ENCODE data around the gene HAUS1. TPM values are rescaled to one million over a fixed set of nuclear protein-coding genes. Genes with fewer than 3 reads are reported as not detected.

Gene HAUS1
- total and polyA plus RNA-seq, 2 donors (not counting 3 experiments of a cell fraction or from before 2014, with no cell fraction given), result 29.4 to 57.1 TPM

- CTCF ChIA-PET, result interaction anchor here (1.3 to 3.7 kb wide), 4 partner anchors 8 to 501 kb away, joined by 3 to 43 read pairs (median 14); a partner anchor contains a TSS
- H3K4me1 ChIP-seq (ENCODE audit: control insufficient read depth, extremely low read depth, insufficient read depth, low read length), result no peaks in the 10 kb centered on the region
- BruUV-seq (replicated peaks), result no TSS peak
- H3K9me3 ChIP-seq (replicated peaks; ENCODE audit: control insufficient read depth, insufficient read depth, low read length), result no peaks in the 10 kb centered on the region
- H3K4me2 ChIP-seq (ENCODE audit: insufficient read depth, low read length), result no peak overlapping the region
- FAIRE-seq (no peak), DNase-seq (ENCODE audit: low read depth, low spot score) (no peak)
- H3K79me2 ChIP-seq (ENCODE audit: control insufficient read depth, insufficient read depth, low read length), result no peaks in the 10 kb centered on the region
- H3K4me3 ChIP-seq (replicated peaks in 1 of 3; ENCODE audit: insufficient read depth in 1 of 3, low read depth in 1 of 3, low read length in 3 of 3), result no peak overlapping the region
- H3K9ac ChIP-seq (replicated peaks; ENCODE audit: extremely low read depth, insufficient read depth, low read length), result no peak overlapping the region
- dilution Hi-C loops (cut with MboI; ENCODE audit: extremely low pct_ligation_motif_present, low sequenced_read_pairs), result no loop called here
- H3K36me3 ChIP-seq (ENCODE audit: control insufficient read depth in 2 of 2, extremely low read depth in 1 of 2, insufficient read depth in 2 of 2, low read length in 2 of 2), result no peaks in the 10 kb centered on the region
- no peak overlapping the region for H2AFZ ChIP-seq (ENCODE audit: low read depth, low read length)
- POLR2A ChIA-PET, result no interaction called here
- H3K27me3 ChIP-seq (ENCODE audit: control insufficient read depth in 2 of 2, insufficient read depth in 2 of 2, low read length in 2 of 2), result no peaks in the 10 kb centered on the region
- TF ChIP-seq JUN (IDR thresholded peaks at IDR 0.05; ENCODE audit: borderline replicate concordance, insufficient read depth, insufficient read length, low read depth), result no peak
- TF ChIP-seq FOS (IDR thresholded peaks at IDR 0.05; ENCODE audit: borderline replicate concordance, insufficient read depth, low read length), result no peak
- TF ChIP-seq EZH2 (IDR thresholded peaks at IDR 0.05; ENCODE audit: borderline replicate concordance, low read depth, low read length, severe bottlenecking), result no peak
- no peak for TF ChIP-seq CTCF (IDR thresholded peaks at IDR 0.05; ENCODE audit: extremely low read depth in 1 of 2, insufficient read depth in 1 of 2, low read depth in 1 of 2, low read length in 2 of 2)
- no peak for TF ChIP-seq POLR2AphosphoS5 (IDR thresholded peaks at IDR 0.05; ENCODE audit: insufficient read depth, low read depth, low read length)
- TF ChIP-seq POLR2A (IDR thresholded peaks at IDR 0.05; ENCODE audit: low read depth, low read length), result no peak
- no peak for TF ChIP-seq GATA2 (IDR thresholded peaks at IDR 0.05; ENCODE audit: insufficient read depth, insufficient read length, low read depth, low read length)
- no peak for TF ChIP-seq MAX (IDR thresholded peaks at IDR 0.05; ENCODE audit: insufficient read depth, insufficient read length)
- TF ChIP-seq MYC (IDR thresholded peaks at IDR 0.05; ENCODE audit: low read depth, low read length), result no peak
- no peaks in the 10 kb centered on the region for H4K20me1 ChIP-seq (replicated peaks; ENCODE audit: control insufficient read depth, extremely low read depth, insufficient read depth, low read length)
- no peaks in the 10 kb centered on the region for H3K9me1 ChIP-seq (replicated peaks; ENCODE audit: control insufficient read depth, extremely low read depth, insufficient read depth, low read length)
- intact Hi-C loops (cut with micrococcal nuclease), result no loop called here
- H3K27ac ChIP-seq (ENCODE audit: insufficient read depth, low read depth, low read length), result no peak overlapping the region
Observed at GRCh38 chr18:46156843-46157242, 52.7 kb downstream of the HAUS1 start.

All from endothelial cell of umbilical vein (primary cell).